ENCODE measurements around the gene HERC3. TPM values are rescaled to one million over a fixed set of nuclear protein-coding genes. Genes with fewer than 3 reads are reported as not detected.
A peak's percentile ranks its signal among the peaks of the same experiment; 100 is the strongest.

Gene HERC3
- 55.0 TPM for total RNA-seq

DNA sequence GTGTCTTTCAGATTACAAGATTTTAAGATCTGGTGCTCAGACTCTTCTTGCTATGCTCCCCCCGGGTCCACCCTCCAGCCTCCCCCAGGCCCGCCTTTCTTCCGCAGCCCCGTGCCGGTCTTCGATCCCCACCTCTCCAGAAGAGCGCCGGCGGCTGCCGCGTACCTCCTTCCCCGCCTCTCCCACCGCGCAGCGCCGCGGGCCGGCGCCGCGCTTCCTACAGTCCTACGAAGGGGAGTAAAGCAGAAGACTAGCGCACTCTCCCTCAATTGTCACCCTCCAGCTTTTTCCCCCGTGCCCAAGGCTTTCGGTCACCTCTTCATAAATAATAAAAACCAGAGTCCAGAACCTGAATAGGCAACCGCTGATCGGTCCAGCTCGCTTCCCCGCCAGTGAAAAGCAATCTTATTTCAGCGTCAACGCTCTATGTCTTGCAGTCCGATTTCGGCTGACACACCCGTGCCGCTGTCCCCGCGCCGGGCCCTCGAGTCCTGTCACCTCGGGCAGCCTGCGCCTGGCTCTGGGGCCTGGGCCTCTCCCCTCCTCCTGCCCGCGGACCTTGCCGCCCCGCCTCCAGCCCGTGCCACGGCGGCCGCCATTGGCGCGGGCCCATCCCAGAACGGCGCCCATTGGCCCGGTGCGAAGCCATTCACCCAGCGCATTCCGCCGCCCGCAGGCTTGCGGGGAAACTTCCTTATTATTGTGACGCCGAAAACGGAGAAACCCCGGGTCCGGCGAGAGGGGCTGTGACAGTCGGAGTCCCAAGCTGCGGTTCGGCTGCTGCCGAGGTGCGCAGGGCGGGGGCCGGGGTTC is at the start of gene HERC3:
HERC3 (plus strand) TSS at position 694 of the 813 bp plus-strand sequence. CDS start 13,344 bp downstream, outside the sequence.
- FAIRE-seq (no peak), DNase-seq (ENCODE audit: low spot score in 2 of 2) (peak; percentile 90 to 93)

DNA sequence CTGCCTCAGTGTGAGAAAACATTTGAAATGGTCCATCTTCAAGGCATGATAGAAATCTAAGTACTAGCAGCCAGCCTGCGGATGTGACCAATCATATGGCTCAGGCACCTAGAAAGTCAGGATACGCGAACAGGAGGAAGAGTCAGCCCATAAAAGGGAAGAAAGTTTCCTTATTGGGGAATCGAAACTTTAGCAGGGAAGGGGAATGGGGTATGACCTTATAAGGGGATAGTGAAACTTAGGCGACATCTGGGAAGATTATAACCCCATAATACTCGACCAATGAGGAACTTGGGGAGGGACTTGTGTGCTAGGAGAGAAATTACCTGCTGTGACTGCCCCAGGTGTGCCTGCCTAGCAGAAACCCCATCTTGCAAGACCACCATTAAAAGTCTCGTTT is 42.5 kb upstream of the HERC3 start:
- FAIRE-seq (no peak), DNase-seq (ENCODE audit: low spot score in 2 of 2) (no peak)

DNA sequence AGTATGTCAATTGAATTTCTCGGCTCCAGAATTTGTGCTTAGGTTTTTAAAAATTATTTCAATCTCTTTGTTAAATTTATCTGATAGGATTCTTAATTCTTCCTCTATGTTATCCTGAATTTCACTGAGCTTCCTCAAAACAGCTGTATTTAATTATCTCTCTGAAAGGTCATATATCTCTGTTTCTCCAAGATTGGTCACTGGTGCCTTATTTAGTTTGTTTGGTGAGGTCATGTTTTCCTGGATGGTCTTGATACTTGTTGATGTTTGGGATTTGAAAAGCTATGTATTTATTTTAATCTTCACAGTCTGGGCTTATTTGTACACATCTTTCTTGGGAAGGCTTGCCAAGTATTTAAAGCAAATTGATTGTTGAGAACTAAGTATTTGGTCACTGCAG is 24.7 kb upstream of the HERC3 start:
- FAIRE-seq, result no peak
- DNase-seq (ENCODE audit: low spot score in 2 of 2), result no peak

DNA sequence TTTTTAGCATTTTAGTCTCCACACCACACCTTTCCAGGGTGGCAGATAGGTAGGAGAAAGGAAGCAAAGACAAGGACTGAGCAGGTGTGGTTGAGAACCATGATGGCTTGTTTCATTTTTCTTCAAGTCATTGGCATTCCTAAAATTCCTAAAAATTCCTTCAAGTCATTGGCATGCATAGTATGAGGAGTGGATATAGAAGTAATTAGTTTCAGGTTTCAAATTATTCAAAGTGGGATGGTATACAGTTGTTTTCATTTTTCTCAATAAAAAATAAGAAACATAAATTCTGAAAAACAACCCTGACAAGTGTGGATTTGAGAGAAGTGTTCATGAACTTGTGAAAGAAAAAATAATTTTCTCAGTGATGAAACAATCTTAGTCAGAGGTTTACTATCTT is 22.3 kb upstream of the HERC3 start:
- DNase-seq (ENCODE audit: low spot score in 2 of 2) (no peak), FAIRE-seq (peak; percentile 3)

DNA sequence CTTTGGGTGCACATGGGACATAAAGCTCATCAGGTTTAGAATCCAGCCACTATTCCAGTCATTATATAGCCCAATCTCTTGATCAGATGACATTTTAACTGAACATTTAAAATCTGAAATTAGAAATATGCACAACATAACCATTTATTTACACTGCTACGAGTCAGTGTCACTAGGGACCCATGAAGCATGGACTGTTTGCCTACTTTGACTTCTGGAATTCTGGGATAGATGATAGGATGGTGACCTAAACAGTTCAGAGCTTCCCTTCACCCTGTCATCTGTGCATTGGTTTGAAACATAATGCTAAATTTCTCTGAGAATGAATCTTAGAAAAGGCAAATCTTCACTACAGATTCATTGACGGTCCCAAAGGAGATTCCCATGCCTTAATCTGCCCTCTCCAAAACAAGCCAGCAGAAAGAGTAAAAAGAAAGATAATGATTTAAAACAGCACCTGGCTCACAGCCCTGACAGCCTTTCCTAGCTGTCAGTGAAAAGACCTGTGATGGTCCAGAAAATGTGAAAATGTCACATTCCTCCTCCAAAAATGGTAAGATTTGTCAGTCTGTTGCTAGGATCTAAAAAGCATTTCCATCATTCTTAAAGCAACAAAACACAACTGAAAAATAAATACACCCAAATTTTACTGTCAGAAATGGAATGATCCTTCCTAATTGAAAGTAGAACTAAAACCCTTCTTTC is 18.9 kb upstream of the HERC3 start:
- DNase-seq (ENCODE audit: low spot score in 2 of 2) (no peak), FAIRE-seq (no peak)

DNA sequence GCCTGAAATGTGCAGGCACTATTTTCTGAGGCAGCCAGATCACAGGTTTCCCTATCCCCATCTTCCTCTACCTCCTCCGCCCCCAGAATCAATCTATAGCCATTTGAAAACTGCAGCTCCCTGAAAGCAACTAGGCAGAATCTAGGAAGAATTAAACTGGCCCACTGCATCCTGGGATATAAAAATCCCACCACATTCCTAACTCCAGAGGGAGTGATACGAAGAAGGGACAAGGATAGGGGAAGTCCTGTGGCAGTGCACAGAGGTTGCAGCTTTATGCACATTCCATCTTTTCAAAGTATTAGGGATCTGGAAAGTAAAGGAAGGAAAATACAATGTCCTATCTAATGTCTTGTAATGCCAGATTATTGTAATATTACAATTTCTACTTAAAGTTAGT is 18.3 kb upstream of the HERC3 start:
- DNase-seq (ENCODE audit: low spot score in 2 of 2) (no peak), FAIRE-seq (no peak)

DNA sequence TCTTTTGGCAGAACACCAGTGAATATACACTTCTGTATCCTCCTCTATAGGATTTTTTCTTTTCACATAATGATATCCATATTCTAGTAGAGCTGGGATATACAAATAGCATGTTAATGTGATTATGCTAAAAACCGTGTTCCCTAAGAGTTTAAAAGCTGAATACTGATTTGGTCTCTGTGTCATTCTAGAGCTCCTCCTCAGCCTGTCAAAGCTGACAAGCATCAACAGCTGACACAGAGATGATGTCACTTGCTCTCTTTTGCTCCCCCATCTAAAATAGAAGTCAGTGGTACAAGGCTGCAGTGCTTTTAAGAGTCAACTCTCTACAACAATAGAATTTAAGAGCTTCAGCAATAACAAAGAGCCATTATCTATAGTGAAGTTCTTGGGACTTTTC is 17.1 kb upstream of the HERC3 start:
- FAIRE-seq, result no peak
- DNase-seq (ENCODE audit: low spot score in 2 of 2), result no peak

DNA sequence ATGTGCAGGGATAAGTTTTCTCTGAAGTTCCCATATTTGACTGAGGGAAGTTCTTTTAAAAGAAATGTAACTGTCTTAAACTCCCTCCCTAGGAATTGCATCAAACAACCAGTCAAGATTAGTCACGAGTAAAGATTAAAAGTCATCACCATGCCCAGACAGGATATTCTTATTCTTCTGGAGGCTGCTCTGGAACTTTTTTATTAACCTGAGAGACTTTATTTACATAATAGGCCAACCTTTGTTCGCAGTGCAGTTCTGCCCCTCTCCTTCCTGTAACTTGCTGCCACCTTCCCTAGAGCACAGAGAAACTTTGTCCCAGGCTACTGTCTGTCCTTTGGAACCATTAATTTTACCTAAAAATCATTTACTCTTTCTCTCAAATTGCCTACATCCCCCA is 9.8 kb upstream of the HERC3 start:
- FAIRE-seq (no peak), DNase-seq (ENCODE audit: low spot score in 2 of 2) (no peak)

DNA sequence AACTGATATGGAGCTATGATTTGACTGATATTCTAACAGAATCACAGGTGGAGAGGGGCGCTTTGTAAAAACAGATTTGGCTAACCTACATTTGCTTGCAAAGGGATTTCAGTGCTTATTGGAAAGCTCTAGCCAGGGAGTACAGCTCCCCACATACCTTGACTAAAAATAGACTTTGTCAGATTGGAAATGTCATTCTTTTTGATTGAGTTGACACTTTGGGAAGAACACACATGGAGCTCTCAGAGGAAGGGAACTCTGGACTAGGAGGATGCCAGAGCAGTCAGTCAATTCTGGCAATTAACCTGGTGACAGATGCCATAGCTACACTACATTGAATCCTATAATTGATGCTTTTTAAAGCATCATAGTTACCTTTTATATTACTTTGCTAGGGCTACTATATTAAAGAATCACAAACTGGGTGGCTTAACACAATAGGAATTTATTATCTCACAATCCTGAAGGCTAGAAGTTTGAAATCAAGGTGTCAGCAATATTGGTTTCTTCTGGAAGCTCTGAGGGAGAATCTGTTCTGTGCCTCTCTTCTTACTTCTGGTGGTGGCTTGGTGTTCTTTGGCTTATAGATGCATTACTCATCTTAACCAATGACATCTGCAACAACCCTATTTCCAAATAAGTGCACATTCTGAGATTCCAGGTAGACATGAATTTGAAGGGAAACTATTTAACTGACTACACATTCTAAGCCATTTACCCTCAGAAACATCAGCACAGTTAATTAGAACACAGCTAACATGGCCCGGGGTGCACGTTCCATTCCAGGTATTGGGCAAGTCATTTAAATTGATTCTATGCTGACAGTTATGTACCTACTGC is 8.4 kb upstream of the HERC3 start:
- no peak for FAIRE-seq

DNA sequence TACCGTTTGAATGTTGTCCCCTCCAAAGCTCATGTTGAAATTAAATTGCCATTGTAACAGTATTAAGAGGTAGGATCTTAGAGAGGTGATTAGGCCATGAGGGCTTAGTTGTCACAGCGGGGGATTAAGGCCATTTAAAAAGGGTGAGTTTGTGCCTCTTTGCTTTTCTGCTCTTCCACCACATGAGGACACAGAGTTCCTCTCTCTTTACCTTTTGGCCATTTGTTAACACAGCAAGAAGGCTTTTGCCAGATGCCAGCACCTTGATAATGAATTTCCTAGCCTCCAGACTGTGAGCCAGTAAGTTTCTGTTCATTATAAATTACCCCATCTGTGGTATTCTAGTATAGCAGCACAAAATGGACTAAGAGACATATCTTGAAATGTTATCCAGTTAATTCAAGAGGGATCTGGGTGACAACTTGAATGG is 7.8 kb upstream of the HERC3 start:
- DNase-seq (ENCODE audit: low spot score in 2 of 2), result no peak
- FAIRE-seq, result no peak

More for the DNA sequence above, 8.4 kb upstream of the HERC3 start:
- DNase-seq (ENCODE audit: low spot score in 2 of 2), result no peak

DNA sequence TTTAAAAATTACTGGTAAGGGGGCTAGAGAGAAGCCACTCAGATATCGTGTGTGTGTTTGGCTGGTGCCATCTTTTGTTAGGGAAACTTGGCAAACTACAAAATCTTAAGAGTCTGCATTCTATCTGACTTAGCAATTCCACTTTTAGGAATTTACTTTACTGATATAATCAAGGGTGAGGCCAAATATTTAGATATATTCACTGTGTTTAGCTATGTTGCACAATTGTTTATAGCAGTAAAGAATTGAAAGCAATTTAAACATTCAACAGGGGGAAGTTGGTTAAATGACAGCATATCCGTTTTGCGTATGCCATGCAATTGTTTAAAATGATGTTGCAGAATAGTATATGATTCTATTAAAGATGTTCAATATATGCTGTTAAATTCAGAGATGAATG is 6.4 kb upstream of the HERC3 start:
- no peak for DNase-seq (ENCODE audit: low spot score in 2 of 2)

DNA sequence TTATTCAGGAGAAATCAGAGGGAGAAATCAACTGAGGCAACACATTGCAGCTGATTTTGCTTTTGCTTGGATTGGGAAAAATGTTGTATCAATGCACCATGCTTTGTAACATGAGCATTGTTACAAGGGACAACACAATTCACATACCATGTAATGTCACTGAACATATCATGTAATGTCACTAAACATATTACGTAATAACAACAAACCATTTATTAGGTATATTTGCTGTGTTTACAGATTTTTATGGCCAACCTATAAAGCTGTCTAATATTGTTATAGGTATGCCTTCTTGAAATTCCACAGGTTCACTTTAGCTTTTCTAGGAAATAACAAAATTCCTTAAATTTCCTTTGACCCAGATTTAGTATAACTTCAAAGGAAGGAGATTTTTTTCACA is 5.0 kb upstream of the HERC3 start:
- DNase-seq (ENCODE audit: low spot score in 2 of 2) (no peak), FAIRE-seq (no peak)

More for the DNA sequence above, 6.4 kb upstream of the HERC3 start:
- FAIRE-seq, result no peak

DNA sequence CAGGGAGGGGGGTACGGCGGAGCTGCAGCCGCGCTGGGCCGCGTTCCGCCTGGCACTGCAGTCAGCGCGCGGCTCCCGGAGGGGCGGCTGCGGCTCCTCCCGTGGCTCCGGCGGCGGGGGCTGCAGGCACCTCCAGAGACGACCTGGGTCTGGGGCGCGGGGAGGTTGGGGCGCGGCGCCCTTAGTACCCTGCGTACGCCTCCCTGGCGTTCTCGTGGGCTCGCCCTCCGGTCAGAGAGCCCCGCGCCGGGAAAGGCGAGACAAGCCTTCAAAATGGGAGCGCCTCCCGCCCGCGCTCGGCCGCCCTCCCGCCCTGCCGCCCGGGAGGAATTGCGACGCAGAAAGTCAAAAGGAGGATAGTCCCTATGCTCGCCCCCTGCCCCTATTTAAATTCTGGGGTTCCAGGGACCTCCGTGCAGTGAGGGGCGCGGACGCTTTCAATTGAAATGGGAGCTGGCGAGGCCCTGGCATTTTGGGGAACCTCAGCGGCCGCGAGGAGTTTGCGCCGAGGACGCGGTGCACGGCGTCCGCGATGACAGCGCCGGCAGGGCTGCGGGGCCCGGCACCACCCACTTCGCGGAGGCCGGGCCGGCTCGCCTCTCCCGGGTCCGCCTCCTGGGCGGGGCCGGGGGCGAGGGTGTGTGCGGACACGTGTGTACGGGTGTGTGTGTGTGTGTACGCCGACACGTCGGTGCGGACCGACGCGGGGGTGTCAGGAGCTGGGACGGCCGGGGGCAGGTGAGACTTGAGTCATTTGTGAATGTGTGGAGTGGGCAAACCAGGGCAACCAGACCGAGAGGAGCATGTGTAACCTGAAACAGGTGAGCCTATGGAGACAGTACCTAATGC is 544 bp downstream of the HERC3 start:
- DNase-seq (ENCODE audit: low spot score in 2 of 2), result peak; percentile 85 to 89
- FAIRE-seq, result no peak

DNA sequence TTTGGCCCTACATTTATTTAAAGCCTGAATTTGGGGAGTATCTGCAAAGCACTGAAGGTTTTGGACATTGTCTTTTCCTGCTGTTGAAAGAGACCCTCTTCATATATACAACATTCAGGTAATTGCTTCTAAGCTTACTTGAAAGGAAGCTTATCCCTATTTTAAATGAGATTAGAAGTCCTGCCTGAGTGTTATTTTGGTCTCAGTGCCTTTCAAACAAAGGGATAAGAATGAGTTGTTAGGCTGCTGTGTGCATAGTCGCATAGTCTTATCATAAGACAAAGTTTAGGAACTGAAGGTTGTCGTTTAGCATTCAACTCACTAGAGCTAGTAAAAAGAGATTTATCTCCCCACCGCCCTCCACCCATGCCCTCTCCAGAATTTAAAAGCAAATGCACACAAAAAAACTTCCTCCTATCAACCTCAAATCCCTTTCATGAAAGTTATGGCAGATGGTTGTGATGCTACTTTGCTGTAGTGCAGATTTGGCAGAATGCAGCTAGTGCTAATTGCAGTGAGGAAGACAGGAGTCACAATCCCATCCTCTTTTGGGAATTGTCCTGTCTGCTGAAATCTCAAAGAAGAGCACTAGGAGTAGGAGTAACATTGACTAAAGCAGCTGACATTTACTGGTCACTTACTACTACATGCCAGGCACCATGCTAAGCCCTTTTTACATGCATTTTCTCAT is 5.8 kb downstream of the HERC3 start:
- DNase-seq (ENCODE audit: low spot score in 2 of 2), result no peak
- FAIRE-seq, result no peak

DNA sequence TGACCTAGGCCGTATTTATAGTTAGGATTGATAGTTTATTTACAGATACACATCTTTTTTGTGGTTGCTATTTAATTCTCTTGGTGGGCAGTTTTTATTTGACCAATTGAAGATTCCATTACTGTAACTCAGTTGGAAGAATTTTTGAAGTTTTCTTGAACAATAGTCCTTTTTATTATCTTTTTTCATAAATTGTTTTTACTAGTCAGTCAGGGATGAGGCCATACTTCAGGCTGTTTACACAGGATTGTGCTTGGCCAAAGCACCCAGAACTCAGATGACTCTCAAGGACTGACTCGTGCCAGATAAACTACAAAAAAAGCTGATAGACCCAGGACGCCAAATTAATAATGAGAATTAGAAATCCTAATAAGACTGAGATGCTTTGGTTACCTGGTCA is 7.0 kb downstream of the HERC3 start:
- no peak for FAIRE-seq
- DNase-seq (ENCODE audit: low spot score in 2 of 2), result no peak

DNA sequence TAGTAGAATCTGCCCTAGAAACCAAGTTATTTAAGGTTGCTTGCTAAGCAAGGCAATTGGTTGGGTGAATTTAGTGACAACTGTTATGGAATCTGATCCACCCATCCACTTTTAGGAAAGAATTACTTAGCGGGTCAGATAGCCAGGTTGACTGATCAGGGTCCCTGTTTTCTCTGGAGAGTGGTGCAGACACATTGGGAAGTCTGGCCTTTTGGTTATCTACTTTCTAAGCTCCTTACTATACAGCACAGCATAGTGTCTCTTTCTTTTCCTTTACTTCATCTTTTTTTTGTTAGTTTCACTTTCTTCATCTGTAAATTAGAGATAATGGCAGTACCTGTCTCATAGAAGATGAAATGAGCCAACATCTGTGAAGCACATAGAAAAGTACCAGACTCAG is 7.4 kb downstream of the HERC3 start:
- FAIRE-seq, result no peak

DNA sequence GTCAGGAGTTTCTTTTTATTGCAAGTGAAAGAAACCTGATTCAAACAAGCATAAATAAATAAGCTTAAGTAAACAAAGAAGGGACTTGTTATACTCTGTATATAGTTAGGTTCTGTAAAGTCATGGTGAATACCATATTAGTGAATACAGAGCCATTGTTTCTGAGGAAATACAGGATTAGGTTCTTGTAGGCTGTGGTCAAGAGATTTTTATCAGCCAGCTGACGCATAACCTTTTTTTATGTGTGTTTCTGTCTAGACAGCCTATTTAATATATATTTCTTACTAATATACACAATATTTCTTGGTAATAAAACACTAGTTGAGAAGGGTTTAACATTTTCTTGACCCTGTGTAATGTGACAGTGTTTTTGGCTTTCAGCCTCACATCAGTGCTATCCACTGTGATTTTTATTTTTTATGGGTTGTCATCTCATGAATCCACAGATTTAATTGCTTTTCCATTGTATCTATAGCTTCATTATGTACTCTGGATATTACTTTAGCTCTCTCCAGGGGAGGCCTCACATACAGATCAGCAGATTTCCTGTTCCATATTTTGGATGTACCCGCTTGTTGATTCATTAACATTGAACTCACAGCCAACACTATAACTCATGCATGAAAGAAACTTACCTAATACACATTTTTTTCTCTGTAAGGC is 8.0 kb downstream of the HERC3 start:
- no peak for FAIRE-seq
- DNase-seq (ENCODE audit: low spot score in 2 of 2), result no peak

More for the DNA sequence above, 7.4 kb downstream of the HERC3 start:
- no peak for DNase-seq (ENCODE audit: low spot score in 2 of 2)

DNA sequence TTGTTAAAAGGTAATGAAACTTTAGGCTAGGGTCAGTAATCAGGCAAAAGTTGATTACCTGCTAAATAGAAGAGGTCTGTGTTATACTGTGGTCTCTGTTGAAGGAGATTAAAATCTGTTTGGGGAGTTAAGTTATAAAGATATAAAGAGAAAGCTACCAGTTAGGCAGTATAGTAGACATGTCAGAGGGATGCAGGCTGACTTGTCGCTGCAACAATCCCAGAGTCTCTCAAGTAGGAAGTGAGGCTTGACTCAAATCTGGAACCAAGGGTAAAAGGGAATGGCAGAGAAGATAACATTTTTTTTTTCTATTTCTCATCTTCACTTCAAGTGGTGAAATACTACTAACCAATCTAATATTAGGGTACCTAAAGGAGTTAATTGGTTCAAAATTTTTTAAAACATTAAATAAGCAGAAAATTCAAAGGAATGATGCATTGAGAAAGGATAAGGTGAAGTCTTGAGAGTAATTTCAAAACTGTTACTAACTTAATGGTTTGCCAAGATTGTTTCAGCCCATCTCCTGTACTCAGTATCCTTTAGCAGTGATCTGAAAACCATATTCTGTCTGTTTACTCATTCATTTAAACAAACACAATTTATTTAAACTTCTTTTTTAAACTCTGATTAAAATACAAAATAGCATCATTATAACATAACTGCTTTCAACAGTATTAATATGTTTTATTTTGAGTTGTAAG is 12.8 kb downstream of the HERC3 start:
- no peak for FAIRE-seq
- no peak for DNase-seq (ENCODE audit: low spot score in 2 of 2)

Data from frontal cortex (tissue), 4 donors.